ENCODE results near the gene SETD2. TPM values are rescaled to one million over a fixed set of nuclear protein-coding genes. Genes with fewer than 3 reads are reported as not detected.

Gene SETD2
- total and polyA plus RNA-seq, 9 of the 15 experiments (the other 6 are each of a cell fraction or from before 2014, with no cell fraction given) = 8.2 to 44.0 (median 33.6) TPM

DNA sequence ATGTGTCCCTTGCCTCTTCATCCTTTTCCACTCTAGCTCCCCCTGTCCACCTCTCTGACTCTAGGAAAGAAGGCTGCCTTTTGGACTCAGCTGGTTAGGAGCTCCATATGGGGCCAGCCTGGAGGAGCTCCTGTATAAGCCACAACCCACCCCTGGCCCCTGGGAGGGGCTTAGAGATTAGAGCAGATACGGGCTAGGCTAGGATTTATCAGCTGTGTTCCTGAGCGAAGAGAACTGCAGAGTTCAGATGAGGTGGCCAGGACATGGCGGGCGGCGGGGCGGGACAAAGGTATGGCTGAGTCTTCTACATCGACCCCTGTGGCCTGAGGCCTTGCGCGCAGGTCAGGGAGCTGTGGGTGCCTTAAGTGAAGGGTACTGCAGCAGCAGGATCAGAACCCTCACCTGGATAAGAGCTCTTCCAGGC lies 176.6 kb downstream of the SETD2 start (continued):
- TF ChIP-seq CREB1 (IDR thresholded peaks at IDR 0.05) (no peak; the same call in 1 of the 2 replicates), CREB1 (CRISPR knock-in tag; IDR thresholded peaks at IDR 0.05) (no peak)

DNA sequence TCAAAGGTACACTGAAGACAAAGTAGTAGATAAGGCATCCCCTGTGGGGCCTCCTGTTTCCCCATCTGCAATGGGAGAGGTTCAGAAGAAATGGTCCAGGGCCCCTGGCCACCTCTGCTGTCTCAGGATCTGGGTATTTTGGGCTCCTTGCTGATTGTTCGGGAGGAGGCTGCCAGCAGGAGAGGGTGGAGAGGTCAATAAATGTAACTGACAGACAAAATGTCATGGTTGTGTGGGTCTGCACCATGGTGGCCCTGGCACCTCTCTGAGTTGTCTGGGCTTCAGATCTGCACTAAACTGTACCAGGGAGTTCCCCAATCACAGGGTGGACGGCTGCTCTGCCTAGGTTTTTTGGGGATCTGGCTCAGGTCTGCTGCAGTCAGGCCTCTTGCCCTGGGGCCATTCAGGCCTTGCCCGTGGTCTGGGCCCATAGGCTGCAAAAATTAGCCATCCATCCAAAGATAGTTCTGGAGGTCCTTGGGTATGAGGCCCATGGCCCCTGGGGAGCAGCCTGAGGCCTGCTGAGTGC lies 177.1 kb downstream of the SETD2 start:
- Histone ChIP-seq H3K9ac (ENCODE audit: insufficient read depth in 1 of 2, low read depth in 2 of 2, low read length in 2 of 2) (peak overlapping the region; percentile 95 to 96), H3K4me2 (ENCODE audit: insufficient read depth, low read length) (peak overlapping the region; percentile 99), H3K9me1 (ENCODE audit: control insufficient read depth, insufficient read depth, low read length) (peaks cover 5% of the 10 kb centered on the region), H4K20me1 (replicated peaks; ENCODE audit: control insufficient read depth, insufficient read depth, low read length) (no peaks in the 10 kb centered on the region), H2AFZ (ENCODE audit: low read depth, low read length) (no peak overlapping the region; the same call in 1 of the 2 replicates), H3K4me1 (replicated peaks in 1 of 2; ENCODE audit: control insufficient read depth in 2 of 2, insufficient read depth in 2 of 2, low read length in 2 of 2) (peaks cover 34 to 68% of the 10 kb centered on the region in 2 experiments), H3K27ac (ENCODE audit: extremely low read depth, low read depth, low read length) (peak overlapping the region; percentile 99), H3K79me2 (ENCODE audit: control insufficient read depth, insufficient read depth, low read length) (peaks cover 51% of the 10 kb centered on the region), H3K4me3 (peak overlapping the region; percentile 46; the same call in 1 of the 2 replicates), H3K36me3 (ENCODE audit: control insufficient read depth, insufficient read depth, low read length) (peaks cover 32% of the 10 kb centered on the region), H3K27me3 (ENCODE audit: control insufficient read depth in 2 of 2, insufficient read depth in 2 of 2, low read length in 2 of 2) (no peaks in the 10 kb centered on the region), H3K9me3 (replicated peaks; ENCODE audit: control insufficient read depth, insufficient read depth, low read depth, low read length) (no peaks in the 10 kb centered on the region)
- intact Hi-C loops (cut with micrococcal nuclease) = loop anchor here (1.0 kb wide), 2 partner anchors 8 to 39 kb away; partner anchors contain the start of gene NBEAL2
- no peak for FAIRE-seq
- POLR2A ChIA-PET = interaction anchor here (0.6 to 2.9 kb wide), 18 partner anchors 9 to 586 kb away, joined by 3 to 35 read pairs (median 5); partner anchors contain the start of genes CCDC12, NBEAL2 and PTPN23
- no peak for ATAC-seq
- DNase-seq (ENCODE audit: extremely low read depth in 1 of 4, low spot score in 3 of 4) = no peak
- 22% methylated on average over 3 of the region's 3 CpGs for WGBS (ENCODE audit: insufficient coverage, low coverage, missing lambda C conversion rate)
- in situ Hi-C loops (cut with MboI) = no loop called here
- no TSS peak for BruUV-seq (replicated peaks)
- CTCF ChIA-PET (ENCODE audit: low intra/inter-chr PET ratio) = interaction anchor here (0.6 kb wide), 1 partner anchor 292 kb away, joined by 3 read pairs; no protein-coding TSS in a partner anchor
- TF ChIP-seq NFE2 (IDR thresholded peaks at IDR 0.05; ENCODE audit: low read depth) (no peak), ZNF12 (CRISPR knock-in tag; IDR thresholded peaks at IDR 0.05) (no peak), TBL1XR1 (IDR thresholded peaks at IDR 0.05; ENCODE audit: low read length in 2 of 2) (no peak), IFI16 (CRISPR knock-in tag; IDR thresholded peaks at IDR 0.05) (no peak), SOX6 (IDR thresholded peaks at IDR 0.05) (no peak), ZNF408 (CRISPR knock-in tag; IDR thresholded peaks at IDR 0.05; ENCODE audit: low read depth) (no peak), ETV1 (tag; conservative IDR thresholded peaks at IDR 0.05; ENCODE audit: low read depth) (0 out of 2 replicates have a peak, but pooled peaks have one; percentile 29), SMAD1 (IDR thresholded peaks at IDR 0.05; ENCODE audit: low read depth, low read length, partially characterized antibody) (no peak), SMAD4 (CRISPR knock-in tag; conservative IDR thresholded peaks at IDR 0.05) (no peak), SLC30A9 (CRISPR knock-in tag; IDR thresholded peaks at IDR 0.05) (no peak), ZNF143 (CRISPR knock-in tag; IDR thresholded peaks at IDR 0.05) (0 out of 2 replicates have a peak, but pooled peaks have one; percentile 8), NFYB (IDR thresholded peaks at IDR 0.05; ENCODE audit: extremely low read depth, insufficient read length) (no peak), CHD1 (IDR thresholded peaks at IDR 0.05; ENCODE audit: low read length) (peak; percentile 54), ZNF436 (CRISPR knock-in tag; IDR thresholded peaks at IDR 0.05) (no peak)
- TF ChIP-seq, protein P1, sequence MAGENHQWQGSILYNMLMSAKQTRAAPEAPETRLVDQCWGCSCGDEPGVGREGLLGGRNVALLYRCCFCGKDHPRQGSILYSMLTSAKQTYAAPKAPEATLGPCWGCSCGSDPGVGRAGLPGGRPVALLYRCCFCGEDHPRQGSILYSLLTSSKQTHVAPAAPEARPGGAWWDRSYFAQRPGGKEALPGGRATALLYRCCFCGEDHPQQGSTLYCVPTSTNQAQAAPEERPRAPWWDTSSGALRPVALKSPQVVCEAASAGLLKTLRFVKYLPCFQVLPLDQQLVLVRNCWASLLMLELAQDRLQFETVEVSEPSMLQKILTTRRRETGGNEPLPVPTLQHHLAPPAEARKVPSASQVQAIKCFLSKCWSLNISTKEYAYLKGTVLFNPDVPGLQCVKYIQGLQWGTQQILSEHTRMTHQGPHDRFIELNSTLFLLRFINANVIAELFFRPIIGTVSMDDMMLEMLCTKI (IDR thresholded peaks at IDR 0.05; ENCODE audit: partially characterized antibody) = no peak
